BE2C (cell line): ENCODE measurements around the gene CCDC146.

Experiments used
- DNase-seq: peaks from one replicate; pipeline ENCODE4 v3.0.0-alpha.2; 2020
- H3K27me3 ChIP-seq: fragments of 250-450 bp; sonication (Bioruptor Pico); 2 replicates; pipeline ENCODE4 v1.5.1; 2020; ENCODE audit warnings: mild to moderate bottlenecking
- H3K36me3 ChIP-seq: fragments of 250-450 bp; sonication (Bioruptor Pico); 2 replicates; pipeline ENCODE4 v1.5.1; 2020; ENCODE audit warnings: mild to moderate bottlenecking
- H3K4me1 ChIP-seq: fragments of 250-450 bp; sonication (Bioruptor Pico); 2 replicates; pipeline ENCODE4 v1.5.1; 2020
- H3K4me3 ChIP-seq: 2 replicates; pipeline ENCODE4 v1.5.1; 2011; ENCODE audit warnings: low read depth, low read length
- H3K9me3 ChIP-seq: fragments of 250-450 bp; sonication (Bioruptor Pico); 2 replicates; pipeline ENCODE4 v1.5.1; 2020
- TF ChIP-seq, protein P1 (sequence below): IDR thresholded peaks from 2 replicates; pipeline ENCODE4 v1.5.1; 2012; ENCODE audit warnings: mild to moderate bottlenecking, low read depth, low read length

The CCDC146 gene

GRCh38 chr7:77320714-77321113 lies 198.3 kb downstream of the CCDC146 start:
- H3K27me3 ChIP-seq = no peaks in the 10 kb centered on the region
- H3K36me3 ChIP-seq = no peaks in the 10 kb centered on the region
- DNase-seq = no peak
- H3K4me1 ChIP-seq = no peaks in the 10 kb centered on the region
- TF ChIP-seq, protein P1, sequence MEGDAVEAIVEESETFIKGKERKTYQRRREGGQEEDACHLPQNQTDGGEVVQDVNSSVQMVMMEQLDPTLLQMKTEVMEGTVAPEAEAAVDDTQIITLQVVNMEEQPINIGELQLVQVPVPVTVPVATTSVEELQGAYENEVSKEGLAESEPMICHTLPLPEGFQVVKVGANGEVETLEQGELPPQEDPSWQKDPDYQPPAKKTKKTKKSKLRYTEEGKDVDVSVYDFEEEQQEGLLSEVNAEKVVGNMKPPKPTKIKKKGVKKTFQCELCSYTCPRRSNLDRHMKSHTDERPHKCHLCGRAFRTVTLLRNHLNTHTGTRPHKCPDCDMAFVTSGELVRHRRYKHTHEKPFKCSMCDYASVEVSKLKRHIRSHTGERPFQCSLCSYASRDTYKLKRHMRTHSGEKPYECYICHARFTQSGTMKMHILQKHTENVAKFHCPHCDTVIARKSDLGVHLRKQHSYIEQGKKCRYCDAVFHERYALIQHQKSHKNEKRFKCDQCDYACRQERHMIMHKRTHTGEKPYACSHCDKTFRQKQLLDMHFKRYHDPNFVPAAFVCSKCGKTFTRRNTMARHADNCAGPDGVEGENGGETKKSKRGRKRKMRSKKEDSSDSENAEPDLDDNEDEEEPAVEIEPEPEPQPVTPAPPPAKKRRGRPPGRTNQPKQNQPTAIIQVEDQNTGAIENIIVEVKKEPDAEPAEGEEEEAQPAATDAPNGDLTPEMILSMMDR = no peak
- no peaks in the 10 kb centered on the region for H3K9me3 ChIP-seq
- H3K4me3 ChIP-seq = no peak overlapping the region

DNA sequence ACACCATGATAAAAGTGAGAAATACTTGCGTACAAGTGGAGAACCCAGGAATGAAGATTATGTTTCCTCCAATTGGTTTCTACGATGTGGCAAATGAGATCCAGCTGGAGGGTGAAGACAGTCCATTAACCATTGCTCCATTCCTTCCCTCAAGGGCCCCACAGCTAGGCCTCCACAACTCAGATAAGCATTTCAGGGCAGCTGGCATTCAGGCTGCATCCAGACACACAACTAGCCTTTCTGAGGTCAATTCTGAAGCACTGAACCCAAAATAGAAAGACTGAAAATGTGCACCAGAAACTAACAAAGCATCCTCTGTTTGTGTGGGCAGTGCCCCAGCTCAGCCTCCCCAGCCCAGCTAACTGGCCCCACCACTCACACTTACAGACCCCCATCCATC lies 198.9 kb downstream of the CCDC146 start:
- Histone ChIP-seq H3K27me3 (no peaks in the 10 kb centered on the region), H3K9me3 (no peaks in the 10 kb centered on the region), H3K36me3 (no peaks in the 10 kb centered on the region), H3K4me1 (no peaks in the 10 kb centered on the region), H3K4me3 (no peak overlapping the region)
- DNase-seq = no peak
- TF ChIP-seq, protein P1 = no peak

DNA sequence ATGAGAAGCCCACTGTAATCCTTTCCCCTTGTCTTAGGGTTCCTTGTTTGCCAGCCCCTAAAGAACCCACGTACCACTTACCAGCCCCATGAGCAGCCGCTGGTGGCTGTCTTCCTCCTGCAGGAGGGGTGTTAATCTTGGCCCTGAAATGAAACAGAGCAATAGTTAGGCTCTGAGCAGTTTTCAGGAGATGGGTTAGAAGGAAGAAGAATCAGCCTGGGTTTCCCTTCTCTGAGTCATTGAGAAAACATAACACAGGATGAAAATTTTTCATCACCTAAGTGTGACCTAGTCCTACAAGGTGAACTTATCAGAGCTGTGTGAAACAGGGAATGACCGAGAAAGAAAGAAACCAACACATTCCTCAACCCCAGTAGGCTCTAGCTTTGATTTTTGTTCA lies 203.7 kb downstream of the CCDC146 start:
- no peak for DNase-seq
- Histone ChIP-seq H3K4me1 (no peaks in the 10 kb centered on the region), H3K36me3 (no peaks in the 10 kb centered on the region), H3K4me3 (no peak overlapping the region), H3K9me3 (no peaks in the 10 kb centered on the region), H3K27me3 (no peaks in the 10 kb centered on the region)
- TF ChIP-seq, protein P1 = no peak

GRCh38 chr7:77327067-77327931 lies 204.9 kb downstream of the CCDC146 start:
- TF ChIP-seq, protein P1 = no peak
- Histone ChIP-seq H3K9me3 (no peaks in the 10 kb centered on the region), H3K4me1 (no peaks in the 10 kb centered on the region), H3K27me3 (no peaks in the 10 kb centered on the region), H3K4me3 (no peak overlapping the region), H3K36me3 (no peaks in the 10 kb centered on the region)
- peak; percentile 58 for DNase-seq

GRCh38 chr7:77327932-77328628 lies 205.7 kb downstream of the CCDC146 start:
- H3K4me1 ChIP-seq = no peaks in the 10 kb centered on the region
- no peak overlapping the region for H3K4me3 ChIP-seq
- TF ChIP-seq, protein P1 = no peak
- H3K27me3 ChIP-seq = no peaks in the 10 kb centered on the region
- no peaks in the 10 kb centered on the region for H3K9me3 ChIP-seq
- H3K36me3 ChIP-seq = no peaks in the 10 kb centered on the region
- no peak for DNase-seq

- Histone ChIP-seq H3K36me3 (no peaks in the 10 kb centered on the region), H3K4me1 (no peaks in the 10 kb centered on the region), H3K4me3 (no peak overlapping the region), H3K9me3 (no peaks in the 10 kb centered on the region), H3K27me3 (no peaks in the 10 kb centered on the region)
- no peak for DNase-seq
- TF ChIP-seq, protein P1 = no peak
These were observed 206.3 kb downstream of the CCDC146 start for GRCh38 chr7:77328669-77329068.
